Astrocyte (in vitro differentiated cells and primary cell): ENCODE results near the gene SOS2.

Experiments
- CTCF ChIP-seq: IDR thresholded peaks from 2 replicates; pipeline ENCODE4 v1.5.1; 2011; ENCODE audit warnings: low read depth, mild to moderate bottlenecking, inconsistent platforms, low read length, moderate library complexity; ENCODE audit not compliant: insufficient read depth
- EZH2 ChIP-seq: IDR thresholded peaks from 2 replicates; pipeline ENCODE4 v1.6.1; 2012; ENCODE audit warnings: mild to moderate bottlenecking, low read length, inconsistent platforms; ENCODE audit not compliant: insufficient read depth

- TF ChIP-seq CTCF (no peak), EZH2 (no peak)
Measured at GRCh38 chr14:50117456-50117855, 113.9 kb downstream of the SOS2 start.
